Measurements from ENCODE around the gene UPK1B.
"Not testable (repeated sequence)": the region's sequence is repeated elsewhere in the genome, so short reads cannot be mapped to it uniquely, and the experiment has no call there.

Gene UPK1B

GRCh38 chr3:119173325-119173724 lies at the start of gene UPK1B:
UPK1B (plus strand) TSS chr3:119173598; CDS start chr3:119186742, 13,144 bp downstream.
- in situ Hi-C loops (cut with MboI; ENCODE audit: low pct_unique_long_range_greater_than_20kb, low sequenced_read_pairs) = no loop called here

GRCh38 chr3:119125342-119125741 lies 48.1 kb upstream of the UPK1B start:
- DNase-seq = no peak
- in situ Hi-C loops (cut with MboI; ENCODE audit: low pct_unique_long_range_greater_than_20kb, low sequenced_read_pairs) = no loop called here

More at GRCh38 chr3:119173325-119173724, at the start of gene UPK1B:
- DNase-seq = no peak

DNA sequence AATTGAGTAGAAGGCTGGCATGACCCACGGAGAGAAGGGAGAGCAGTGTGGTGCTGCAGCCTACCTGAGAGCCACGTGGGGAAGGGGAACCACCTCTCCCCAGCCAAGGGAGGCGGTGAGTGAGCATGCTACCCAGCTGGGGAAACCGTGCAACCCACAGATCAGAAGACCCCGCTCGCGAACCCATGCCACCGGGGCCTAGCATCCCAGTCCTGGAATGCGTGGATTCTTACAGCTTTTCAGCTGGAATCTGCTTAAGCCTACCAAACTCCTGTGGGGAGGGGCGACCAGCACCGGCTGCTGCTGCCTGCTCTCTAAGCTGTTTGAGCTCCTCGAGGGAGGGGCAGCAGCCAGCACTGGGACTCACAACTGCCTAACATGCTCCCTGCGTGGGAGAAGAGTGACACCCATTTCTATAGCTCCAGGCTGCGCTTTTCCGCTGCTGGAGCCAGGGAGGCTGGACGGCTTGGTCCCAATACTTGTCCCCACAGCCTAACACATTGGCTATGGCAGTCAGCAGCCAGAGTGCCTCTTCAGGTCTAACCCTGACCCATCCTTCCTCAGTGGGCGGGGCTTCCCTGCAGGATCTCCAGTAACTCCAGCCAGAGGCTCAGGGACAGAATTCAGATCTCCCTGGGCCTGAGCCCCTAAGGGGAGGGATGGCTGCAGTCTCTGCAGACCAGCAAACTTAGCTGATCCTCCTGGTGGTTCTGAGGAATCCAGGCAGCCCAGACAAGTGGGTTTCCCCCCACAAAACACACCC lies 47.5 kb upstream of the UPK1B start:
- DNase-seq = no peak
- in situ Hi-C loops (cut with MboI; ENCODE audit: low pct_unique_long_range_greater_than_20kb, low sequenced_read_pairs) = no loop called here

GRCh38 chr3:119130291-119130690 lies 43.1 kb upstream of the UPK1B start:
- in situ Hi-C loops (cut with MboI; ENCODE audit: low pct_unique_long_range_greater_than_20kb, low sequenced_read_pairs); DNase-seq: not testable (repeated sequence)

- in situ Hi-C loops (cut with MboI; ENCODE audit: low pct_unique_long_range_greater_than_20kb, low sequenced_read_pairs); DNase-seq: not testable (repeated sequence)
These were observed 41.1 kb upstream of the UPK1B start for GRCh38 chr3:119132291-119132690.

- DNase-seq; in situ Hi-C loops (cut with MboI; ENCODE audit: low pct_unique_long_range_greater_than_20kb, low sequenced_read_pairs): not testable (repeated sequence)
These were observed 34.0 kb upstream of the UPK1B start for GRCh38 chr3:119139360-119139759.

DNA sequence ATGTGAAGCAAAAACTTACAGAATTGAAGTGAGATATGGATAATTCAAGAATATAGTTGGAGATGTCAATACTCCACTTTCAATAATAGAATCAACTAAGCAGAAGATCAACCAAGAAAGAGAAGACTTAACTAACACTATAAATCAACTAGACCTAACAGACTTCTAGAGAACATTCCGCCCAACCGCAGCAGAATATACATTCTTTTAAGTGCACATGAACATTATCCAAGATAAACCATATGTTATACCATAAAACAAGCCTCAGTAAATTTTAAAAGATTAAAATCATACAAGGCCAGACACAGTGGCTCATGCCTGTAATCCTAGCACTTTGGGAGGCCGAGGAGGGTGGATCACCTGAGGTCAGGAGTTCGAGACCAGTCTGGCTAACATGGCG lies 32.9 kb upstream of the UPK1B start:
- no peak for DNase-seq
- in situ Hi-C loops (cut with MboI; ENCODE audit: low pct_unique_long_range_greater_than_20kb, low sequenced_read_pairs) = no loop called here

- in situ Hi-C loops (cut with MboI; ENCODE audit: low pct_unique_long_range_greater_than_20kb, low sequenced_read_pairs) = no loop called here
These were observed 28.3 kb upstream of the UPK1B start for GRCh38 chr3:119145128-119145499.

GRCh38 chr3:119145500-119146167 lies 27.8 kb upstream of the UPK1B start, which contains the start of gene TEX55:
TEX55 (plus strand) TSS chr3:119146165; CDS start chr3:119146190, 25 bp downstream.
- DNase-seq = peak; percentile 43
- in situ Hi-C loops (cut with MboI; ENCODE audit: low pct_unique_long_range_greater_than_20kb, low sequenced_read_pairs) = no loop called here

More at GRCh38 chr3:119145128-119145499, 28.3 kb upstream of the UPK1B start:
- no peak for DNase-seq

- in situ Hi-C loops (cut with MboI; ENCODE audit: low pct_unique_long_range_greater_than_20kb, low sequenced_read_pairs) = no loop called here
- DNase-seq = no peak
These were observed 26.6 kb upstream of the UPK1B start for GRCh38 chr3:119146578-119147375.

DNA sequence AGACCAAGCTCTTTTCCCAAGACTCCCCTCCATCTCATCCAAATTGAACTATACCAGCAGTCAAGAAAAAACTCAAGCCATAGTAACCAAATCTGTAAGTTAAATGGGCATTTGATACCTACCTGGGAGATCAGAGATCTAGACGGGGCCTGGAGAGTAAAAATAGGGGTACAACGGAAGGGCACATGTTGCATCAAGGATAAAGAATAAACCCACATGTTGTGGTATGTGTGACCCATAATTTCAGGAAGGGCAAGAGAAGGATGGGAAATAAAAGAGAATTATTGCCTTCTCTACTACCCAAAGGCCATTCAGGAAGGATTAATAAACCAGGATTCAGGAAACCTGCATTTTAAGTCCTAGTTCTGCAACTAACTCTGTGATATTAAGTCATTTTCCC lies 25.9 kb upstream of the UPK1B start:
- in situ Hi-C loops (cut with MboI; ENCODE audit: low pct_unique_long_range_greater_than_20kb, low sequenced_read_pairs) = no loop called here
- no peak for DNase-seq

GRCh38 chr3:119148493-119149180 lies 24.8 kb upstream of the UPK1B start:
- in situ Hi-C loops (cut with MboI; ENCODE audit: low pct_unique_long_range_greater_than_20kb, low sequenced_read_pairs) = no loop called here
- no peak for DNase-seq

DNA sequence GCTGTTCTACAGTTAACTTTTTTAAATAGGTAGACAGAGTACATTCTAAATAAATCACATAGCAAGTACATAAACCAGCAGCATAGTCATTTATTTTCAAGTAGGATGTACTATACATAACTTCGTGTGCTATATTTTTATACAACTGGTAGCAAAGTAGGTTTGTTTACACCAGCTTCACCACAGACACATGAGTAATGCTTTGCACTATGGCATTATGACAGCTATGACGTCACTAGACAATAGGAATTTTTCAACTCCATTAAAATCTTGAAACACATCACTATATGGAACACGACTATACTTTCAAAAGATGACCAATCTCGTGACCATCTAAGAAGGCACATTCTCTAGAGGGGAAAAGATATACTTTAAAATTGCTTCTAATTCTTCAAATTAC lies 23.9 kb upstream of the UPK1B start:
- in situ Hi-C loops (cut with MboI; ENCODE audit: low pct_unique_long_range_greater_than_20kb, low sequenced_read_pairs) = no loop called here
- no peak for DNase-seq

DNA sequence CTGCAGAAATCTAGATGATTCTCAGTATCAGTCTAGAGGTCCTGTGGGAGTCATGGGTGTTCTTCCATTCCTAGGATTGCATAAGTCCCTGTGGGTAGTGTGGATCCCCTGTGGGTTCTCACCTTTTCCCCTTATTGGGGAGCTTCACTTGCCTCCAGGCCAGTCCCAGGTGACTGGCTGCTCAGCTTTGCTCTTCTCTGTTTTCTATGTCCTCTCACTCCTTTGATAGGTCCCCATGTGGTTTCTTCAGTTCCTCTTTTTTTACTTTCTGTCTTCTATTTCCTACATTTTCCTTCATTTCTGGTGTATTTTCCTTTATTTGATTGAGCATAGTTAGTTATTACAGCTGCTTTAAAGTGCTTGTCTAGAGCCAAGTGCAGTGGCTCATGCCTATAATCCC lies 16.5 kb upstream of the UPK1B start:
- in situ Hi-C loops (cut with MboI; ENCODE audit: low pct_unique_long_range_greater_than_20kb, low sequenced_read_pairs) = no loop called here
- peak; percentile 16 for DNase-seq

DNA sequence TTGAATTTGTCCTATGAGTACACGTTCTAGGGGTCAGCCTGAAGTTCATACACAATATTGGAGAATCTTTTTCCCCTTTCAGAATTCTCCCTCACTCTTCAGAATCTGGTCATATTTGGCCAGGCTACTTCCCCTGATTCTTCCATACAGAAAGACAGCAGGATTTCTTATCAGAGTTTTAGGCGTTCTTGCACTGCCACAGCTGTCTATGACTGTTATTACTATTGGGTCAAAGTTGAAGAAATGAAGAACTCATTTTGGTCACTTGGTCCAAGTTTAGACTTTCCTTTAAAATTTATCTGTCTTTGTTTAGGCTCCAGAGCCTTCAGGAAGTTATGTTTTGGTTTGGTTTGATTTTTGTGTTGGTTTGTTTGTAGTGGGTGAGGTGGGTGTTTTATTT lies 15.4 kb upstream of the UPK1B start:
- in situ Hi-C loops (cut with MboI; ENCODE audit: low pct_unique_long_range_greater_than_20kb, low sequenced_read_pairs) = no loop called here

DNA sequence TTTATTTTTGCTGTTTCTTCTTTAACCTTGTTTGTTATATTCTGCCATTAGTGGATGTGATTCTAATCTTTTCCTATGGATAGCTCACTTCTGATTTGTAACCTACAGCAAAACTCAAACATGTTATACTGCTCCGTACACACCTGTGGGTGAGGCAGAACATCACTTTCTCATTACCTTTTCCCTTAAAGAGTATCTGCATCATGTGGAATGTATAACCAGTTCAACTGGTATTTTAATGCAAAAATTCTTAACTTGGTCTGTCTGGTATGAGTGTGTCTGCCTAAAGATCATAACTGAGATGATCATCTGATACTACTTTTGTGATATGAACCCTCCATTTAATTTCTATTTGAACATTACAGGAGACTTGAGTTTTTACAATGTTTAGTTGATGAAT lies 13.0 kb upstream of the UPK1B start:
- in situ Hi-C loops (cut with MboI; ENCODE audit: low pct_unique_long_range_greater_than_20kb, low sequenced_read_pairs) = no loop called here

More for the DNA sequence above, 15.4 kb upstream of the UPK1B start:
- DNase-seq = no peak

GRCh38 chr3:119160815-119161214 lies 12.6 kb upstream of the UPK1B start:
- no peak for DNase-seq

More for the DNA sequence above, 13.0 kb upstream of the UPK1B start:
- DNase-seq = no peak

DNA sequence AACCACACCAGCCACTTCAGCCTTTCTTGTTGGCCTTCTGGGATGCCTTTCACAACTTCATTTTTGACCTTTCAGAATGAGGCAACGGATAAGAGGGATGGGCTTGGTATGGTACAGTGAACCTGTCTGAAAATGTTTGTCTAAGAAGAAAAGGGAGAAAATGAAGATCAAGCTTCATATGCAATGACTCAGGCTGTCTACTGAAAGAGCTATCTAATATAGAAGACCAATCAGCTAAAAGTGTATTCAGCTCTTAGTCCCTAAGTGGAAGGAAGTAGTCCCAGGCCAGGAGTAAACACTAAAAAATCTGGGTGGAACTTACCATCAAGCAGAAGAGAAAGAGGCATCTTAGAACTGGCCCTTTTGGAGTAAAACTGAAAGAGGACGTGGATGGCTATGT lies 12.2 kb upstream of the UPK1B start:
- no peak for DNase-seq
- in situ Hi-C loops (cut with MboI; ENCODE audit: low pct_unique_long_range_greater_than_20kb, low sequenced_read_pairs) = no loop called here

More at GRCh38 chr3:119160815-119161214, 12.6 kb upstream of the UPK1B start:
- in situ Hi-C loops (cut with MboI; ENCODE audit: low pct_unique_long_range_greater_than_20kb, low sequenced_read_pairs) = no loop called here

- in situ Hi-C loops (cut with MboI; ENCODE audit: low pct_unique_long_range_greater_than_20kb, low sequenced_read_pairs); DNase-seq: not testable (repeated sequence)
These were observed 8.7 kb upstream of the UPK1B start for GRCh38 chr3:119164745-119165144.
